GM23338 (cell line): ENCODE measurements around the gene CRTC1. TPM values are rescaled to one million over a fixed set of nuclear protein-coding genes. Genes with fewer than 3 reads are reported as not detected.

ENCODE experiments used
- ATAC-seq: fragments of 200-7000 bp; cut with Tn5 transposase; 3 replicates; pipeline ENCODE4 v1.9.1; 2020
- DNase-seq: peaks from one replicate; pipeline ENCODE4 v3.0.0-alpha.2; 2015; ENCODE audit warnings: low spot score
- H2AFZ ChIP-seq: fragments of 200-600 bp; sonication (generic); 2 replicates; pipeline ENCODE4 v1.8.0; 2016; ENCODE audit warnings: antibody characterized with exemption, mild to moderate bottlenecking, moderate library complexity
- H3F3A ChIP-seq: fragments of 200-600 bp; sonication (generic); replicated peaks from 2 replicates; pipeline ENCODE4 v1.8.0; 2017; ENCODE audit warnings: antibody characterized with exemption, mixed run types, low read depth
- H3K27ac ChIP-seq: fragments of 200-600 bp; sonication (generic); 2 replicates; pipeline ENCODE4 v1.6.1; 2016; ENCODE audit warnings: low read depth
- H3K27me3 ChIP-seq: fragments of 200-600 bp; sonication (generic); 2 replicates; pipeline ENCODE4 v1.8.0; 2016; ENCODE audit warnings: mild to moderate bottlenecking, mixed run types, moderate library complexity; ENCODE audit not compliant: insufficient read depth
- H3K36me3 ChIP-seq: fragments of 200-600 bp; sonication (generic); 2 replicates; pipeline ENCODE4 v1.8.0; 2016; ENCODE audit warnings: mild to moderate bottlenecking; ENCODE audit not compliant: insufficient read depth
- H3K4me1 ChIP-seq: fragments of 200-600 bp; sonication (generic); 2 replicates; pipeline ENCODE4 v1.8.0; 2016; ENCODE audit warnings: mild to moderate bottlenecking, moderate library complexity; ENCODE audit not compliant: insufficient read depth
- H3K4me2 ChIP-seq: fragments of 200-600 bp; sonication (generic); 2 replicates; pipeline ENCODE4 v1.7.1; 2017; ENCODE audit warnings: mixed run types
- H3K4me3 ChIP-seq: fragments of 200-600 bp; sonication (generic); 2 replicates; pipeline ENCODE4 v1.6.1; 2016; ENCODE audit warnings: mixed run types
- H3K79me2 ChIP-seq: fragments of 200-600 bp; sonication (generic); replicated peaks from 2 replicates; pipeline ENCODE4 v1.8.0; 2017; ENCODE audit warnings: mild to moderate bottlenecking; ENCODE audit not compliant: insufficient read depth
- H3K9me2 ChIP-seq: fragments of 200-600 bp; sonication (generic); 2 replicates; pipeline ENCODE4 v1.8.0; 2017; ENCODE audit not compliant: insufficient read depth
- H4K20me1 ChIP-seq: fragments of 200-600 bp; sonication (generic); replicated peaks from 2 replicates; pipeline ENCODE4 v1.8.0; 2017; ENCODE audit warnings: mild to moderate bottlenecking; ENCODE audit not compliant: insufficient read depth
- H3K27ac Mint-ChIP-seq: 2 replicates; pipeline ENCODE4 v1.8.0; 2020; ENCODE audit warnings: inconsistent platforms, mild to moderate bottlenecking, moderate library complexity, mixed read lengths
- H3K27me3 Mint-ChIP-seq: 3 replicates; pipeline ENCODE4 v1.8.0; 2022; ENCODE audit warnings: low read depth, mild to moderate bottlenecking, moderate library complexity, mixed read lengths, inconsistent platforms; ENCODE audit not compliant: insufficient read depth, poor library complexity
- H3K36me3 Mint-ChIP-seq: 3 replicates; pipeline ENCODE4 v1.8.0; 2021; ENCODE audit warnings: low read depth, mild to moderate bottlenecking, inconsistent platforms, moderate library complexity, mixed read lengths
- H3K4me1 Mint-ChIP-seq: 3 replicates; pipeline ENCODE4 v1.8.0; 2020; ENCODE audit warnings: mild to moderate bottlenecking, inconsistent platforms, mixed read lengths
- H3K4me3 Mint-ChIP-seq: 3 replicates; pipeline ENCODE4 v1.8.0; 2021; ENCODE audit warnings: moderate library complexity, mild to moderate bottlenecking, inconsistent platforms, mixed read lengths
- H3K9me3 Mint-ChIP-seq: 3 replicates; pipeline ENCODE4 v1.8.0; 2020; ENCODE audit warnings: moderate library complexity, mild to moderate bottlenecking, inconsistent platforms, mixed read lengths
- ZNF331 ChIP-seq: fragments of 250-450 bp; sonication (Bioruptor Pico); IDR thresholded peaks from 2 replicates; pipeline ENCODE4 v1.5.0; 2020; ENCODE audit warnings: low read depth, mild to moderate bottlenecking, moderate library complexity
- polyA plus RNA-seq: library from polyadenylated mRNA; unstranded; fragments of >200 nt; fragmentation: Nextera tagmentation; extraction: Ambion mirVana; gene quantifications from 2 replicates; pipeline ENCODE4 v1.2.1, GENCODE V29; 2016
- total RNA-seq: library from RNA; depleted of rRNA; stranded (reverse); fragments of >200 nt; shearing (Covaris generic); gene quantifications from 2 replicates; pipeline ENCODE4 v1.2.3, GENCODE V29; 2014
- TF ChIP-seq, protein P1 (sequence below): fragments of 250-450 bp; sonication (Bioruptor Pico); IDR thresholded peaks from 2 replicates; pipeline ENCODE4 v1.5.0; 2020; ENCODE audit warnings: mild to moderate bottlenecking, moderate library complexity
- TF ChIP-seq, protein P2 (sequence below), 2 experiments: fragments of 200-600 bp in 1 of 2; sonication (generic) in 1 of 2; conservative IDR thresholded peaks; 2 replicates each; pipeline versions ENCODE4 v1.5.1 to v1.6.1; 2016 to 2017; ENCODE audit warnings: antibody characterized with exemption in 2 of 2, low read depth in 2 of 2, mild to moderate bottlenecking in 2 of 2, moderate library complexity in 1 of 2
- TF ChIP-seq, protein P3 (sequence below): IDR thresholded peaks from 2 replicates; pipeline ENCODE4 v1.6.1; 2016; ENCODE audit warnings: antibody characterized with exemption

Gene CRTC1
- total and polyA plus RNA-seq, 2 experiments from 2014 or later: 5.4 to 8.4 TPM

DNA sequence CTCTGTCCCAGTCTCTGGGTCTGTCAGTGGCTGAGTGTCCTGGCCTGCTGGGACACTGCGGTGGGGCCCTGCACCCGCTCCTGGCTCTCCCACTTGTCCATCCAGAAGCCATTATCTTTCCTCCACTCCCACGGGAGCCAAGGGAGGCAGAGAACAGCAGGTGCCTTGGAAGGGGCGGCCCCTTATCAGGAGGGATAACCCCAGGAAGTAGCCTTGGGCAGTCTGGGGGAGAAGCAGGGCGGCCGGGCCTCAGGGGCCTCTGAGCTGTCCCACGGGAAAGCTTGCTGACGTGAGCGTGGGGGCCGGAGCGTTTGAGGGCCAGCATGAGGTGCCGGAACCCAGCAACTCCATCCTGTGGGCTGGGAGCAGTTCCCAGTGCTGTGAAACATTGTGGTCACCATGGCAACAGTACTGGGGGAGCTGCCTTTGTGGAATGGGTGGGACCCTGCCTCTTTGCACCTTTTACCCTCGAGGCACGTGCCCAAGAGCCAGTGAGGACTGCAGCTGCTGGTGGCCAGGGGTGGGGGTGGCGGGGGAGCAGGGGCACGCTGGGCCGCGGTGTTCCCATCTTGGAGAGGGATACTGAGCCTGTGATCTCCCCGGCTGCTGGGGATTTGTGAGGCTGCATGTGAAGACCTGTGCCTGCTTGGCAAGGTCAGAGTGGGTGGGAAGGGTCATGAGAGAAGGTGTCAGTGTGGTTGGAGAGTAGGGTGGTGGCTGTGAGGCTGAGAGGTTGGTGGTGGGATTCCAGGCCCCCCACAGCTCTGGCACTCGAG lies 25.7 kb upstream of the CRTC1 start:
- no peak overlapping the region; the same call in 2 of the 3 replicates for H3K4me3 Mint-ChIP-seq
- no peak for TF ChIP-seq ZNF331
- TF ChIP-seq, protein P1, sequence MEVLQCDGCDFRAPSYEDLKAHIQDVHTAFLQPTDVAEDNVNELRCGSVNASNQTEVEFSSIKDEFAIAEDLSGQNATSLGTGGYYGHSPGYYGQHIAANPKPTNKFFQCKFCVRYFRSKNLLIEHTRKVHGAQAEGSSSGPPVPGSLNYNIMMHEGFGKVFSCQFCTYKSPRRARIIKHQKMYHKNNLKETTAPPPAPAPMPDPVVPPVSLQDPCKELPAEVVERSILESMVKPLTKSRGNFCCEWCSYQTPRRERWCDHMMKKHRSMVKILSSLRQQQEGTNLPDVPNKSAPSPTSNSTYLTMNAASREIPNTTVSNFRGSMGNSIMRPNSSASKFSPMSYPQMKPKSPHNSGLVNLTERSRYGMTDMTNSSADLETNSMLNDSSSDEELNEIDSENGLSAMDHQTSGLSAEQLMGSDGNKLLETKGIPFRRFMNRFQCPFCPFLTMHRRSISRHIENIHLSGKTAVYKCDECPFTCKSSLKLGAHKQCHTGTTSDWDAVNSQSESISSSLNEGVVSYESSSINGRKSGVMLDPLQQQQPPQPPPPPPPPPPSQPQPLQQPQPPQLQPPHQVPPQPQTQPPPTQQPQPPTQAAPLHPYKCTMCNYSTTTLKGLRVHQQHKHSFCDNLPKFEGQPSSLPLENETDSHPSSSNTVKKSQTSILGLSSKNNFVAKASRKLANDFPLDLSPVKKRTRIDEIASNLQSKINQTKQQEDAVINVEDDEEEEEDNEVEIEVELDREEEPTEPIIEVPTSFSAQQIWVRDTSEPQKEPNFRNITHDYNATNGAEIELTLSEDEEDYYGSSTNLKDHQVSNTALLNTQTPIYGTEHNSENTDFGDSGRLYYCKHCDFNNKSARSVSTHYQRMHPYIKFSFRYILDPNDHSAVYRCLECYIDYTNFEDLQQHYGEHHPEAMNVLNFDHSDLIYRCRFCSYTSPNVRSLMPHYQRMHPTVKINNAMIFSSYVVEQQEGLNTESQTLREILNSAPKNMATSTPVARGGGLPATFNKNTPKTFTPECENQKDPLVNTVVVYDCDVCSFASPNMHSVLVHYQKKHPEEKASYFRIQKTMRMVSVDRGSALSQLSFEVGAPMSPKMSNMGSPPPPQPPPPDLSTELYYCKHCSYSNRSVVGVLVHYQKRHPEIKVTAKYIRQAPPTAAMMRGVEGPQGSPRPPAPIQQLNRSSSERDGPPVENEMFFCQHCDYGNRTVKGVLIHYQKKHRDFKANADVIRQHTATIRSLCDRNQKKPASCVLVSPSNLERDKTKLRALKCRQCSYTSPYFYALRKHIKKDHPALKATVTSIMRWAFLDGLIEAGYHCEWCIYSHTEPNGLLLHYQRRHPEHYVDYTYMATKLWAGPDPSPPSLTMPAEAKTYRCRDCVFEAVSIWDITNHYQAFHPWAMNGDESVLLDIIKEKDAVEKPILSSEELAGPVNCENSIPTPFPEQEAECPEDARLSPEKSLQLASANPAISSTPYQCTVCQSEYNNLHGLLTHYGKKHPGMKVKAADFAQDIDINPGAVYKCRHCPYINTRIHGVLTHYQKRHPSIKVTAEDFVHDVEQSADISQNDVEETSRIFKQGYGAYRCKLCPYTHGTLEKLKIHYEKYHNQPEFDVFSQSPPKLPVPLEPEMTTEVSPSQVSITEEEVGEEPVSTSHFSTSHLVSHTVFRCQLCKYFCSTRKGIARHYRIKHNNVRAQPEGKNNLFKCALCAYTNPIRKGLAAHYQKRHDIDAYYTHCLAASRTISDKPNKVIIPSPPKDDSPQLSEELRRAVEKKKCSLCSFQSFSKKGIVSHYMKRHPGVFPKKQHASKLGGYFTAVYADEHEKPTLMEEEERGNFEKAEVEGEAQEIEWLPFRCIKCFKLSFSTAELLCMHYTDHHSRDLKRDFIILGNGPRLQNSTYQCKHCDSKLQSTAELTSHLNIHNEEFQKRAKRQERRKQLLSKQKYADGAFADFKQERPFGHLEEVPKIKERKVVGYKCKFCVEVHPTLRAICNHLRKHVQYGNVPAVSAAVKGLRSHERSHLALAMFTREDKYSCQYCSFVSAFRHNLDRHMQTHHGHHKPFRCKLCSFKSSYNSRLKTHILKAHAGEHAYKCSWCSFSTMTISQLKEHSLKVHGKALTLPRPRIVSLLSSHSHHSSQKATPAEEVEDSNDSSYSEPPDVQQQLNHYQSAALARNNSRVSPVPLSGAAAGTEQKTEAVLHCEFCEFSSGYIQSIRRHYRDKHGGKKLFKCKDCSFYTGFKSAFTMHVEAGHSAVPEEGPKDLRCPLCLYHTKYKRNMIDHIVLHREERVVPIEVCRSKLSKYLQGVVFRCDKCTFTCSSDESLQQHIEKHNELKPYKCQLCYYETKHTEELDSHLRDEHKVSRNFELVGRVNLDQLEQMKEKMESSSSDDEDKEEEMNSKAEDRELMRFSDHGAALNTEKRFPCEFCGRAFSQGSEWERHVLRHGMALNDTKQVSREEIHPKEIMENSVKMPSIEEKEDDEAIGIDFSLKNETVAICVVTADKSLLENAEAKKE (CRISPR knock-in tag): no peak
- TF ChIP-seq, protein P2, sequence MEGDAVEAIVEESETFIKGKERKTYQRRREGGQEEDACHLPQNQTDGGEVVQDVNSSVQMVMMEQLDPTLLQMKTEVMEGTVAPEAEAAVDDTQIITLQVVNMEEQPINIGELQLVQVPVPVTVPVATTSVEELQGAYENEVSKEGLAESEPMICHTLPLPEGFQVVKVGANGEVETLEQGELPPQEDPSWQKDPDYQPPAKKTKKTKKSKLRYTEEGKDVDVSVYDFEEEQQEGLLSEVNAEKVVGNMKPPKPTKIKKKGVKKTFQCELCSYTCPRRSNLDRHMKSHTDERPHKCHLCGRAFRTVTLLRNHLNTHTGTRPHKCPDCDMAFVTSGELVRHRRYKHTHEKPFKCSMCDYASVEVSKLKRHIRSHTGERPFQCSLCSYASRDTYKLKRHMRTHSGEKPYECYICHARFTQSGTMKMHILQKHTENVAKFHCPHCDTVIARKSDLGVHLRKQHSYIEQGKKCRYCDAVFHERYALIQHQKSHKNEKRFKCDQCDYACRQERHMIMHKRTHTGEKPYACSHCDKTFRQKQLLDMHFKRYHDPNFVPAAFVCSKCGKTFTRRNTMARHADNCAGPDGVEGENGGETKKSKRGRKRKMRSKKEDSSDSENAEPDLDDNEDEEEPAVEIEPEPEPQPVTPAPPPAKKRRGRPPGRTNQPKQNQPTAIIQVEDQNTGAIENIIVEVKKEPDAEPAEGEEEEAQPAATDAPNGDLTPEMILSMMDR (conservative IDR thresholded peaks at IDR 0.05; ENCODE audit: low read depth in 2 of 2): no peak
- TF ChIP-seq, protein P3, sequence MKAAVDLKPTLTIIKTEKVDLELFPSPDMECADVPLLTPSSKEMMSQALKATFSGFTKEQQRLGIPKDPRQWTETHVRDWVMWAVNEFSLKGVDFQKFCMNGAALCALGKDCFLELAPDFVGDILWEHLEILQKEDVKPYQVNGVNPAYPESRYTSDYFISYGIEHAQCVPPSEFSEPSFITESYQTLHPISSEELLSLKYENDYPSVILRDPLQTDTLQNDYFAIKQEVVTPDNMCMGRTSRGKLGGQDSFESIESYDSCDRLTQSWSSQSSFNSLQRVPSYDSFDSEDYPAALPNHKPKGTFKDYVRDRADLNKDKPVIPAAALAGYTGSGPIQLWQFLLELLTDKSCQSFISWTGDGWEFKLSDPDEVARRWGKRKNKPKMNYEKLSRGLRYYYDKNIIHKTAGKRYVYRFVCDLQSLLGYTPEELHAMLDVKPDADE: no peak
- Histone ChIP-seq H3K36me3 (no peaks in the 10 kb centered on the region), H3K9me2 (0 out of 2 replicates have a peak, but pooled peaks cover 6% of the 10 kb centered on the region), H3F3A (0 out of 2 replicates have a peak, but pooled peaks cover 6% of the 10 kb centered on the region), H3K27ac (no peak overlapping the region), H3K4me3 (no peak overlapping the region), H3K4me1 (no peaks in the 10 kb centered on the region), H3K4me2 (no peak overlapping the region), H3K27me3 (no peaks in the 10 kb centered on the region), H2AFZ (no peak overlapping the region), H4K20me1 (no peaks in the 10 kb centered on the region; the same call in 1 of the 2 replicates), H3K79me2 (no peaks in the 10 kb centered on the region)
- DNase-seq: peak; percentile 78
- H3K36me3 Mint-ChIP-seq: no peaks in the 10 kb centered on the region; the same call in 2 of the 3 replicates
- ATAC-seq: peak; percentile 55
- H3K27ac Mint-ChIP-seq: no peak overlapping the region
- no peaks in the 10 kb centered on the region for H3K9me3 Mint-ChIP-seq
- peaks cover 24% of the 10 kb centered on the region for H3K4me1 Mint-ChIP-seq
- peaks cover 16% of the 10 kb centered on the region for H3K27me3 Mint-ChIP-seq
